Esophagus (tissue), 2 donors: ENCODE data around the gene SPEG. TPM values are rescaled to one million over a fixed set of nuclear protein-coding genes. Genes with fewer than 3 reads are reported as not detected.

ENCODE experiments used
- H3K27ac ChIP-seq, 2 donors: one replicate each; pipeline ENCODE4 v1.5.1; 2013; ENCODE audit warnings: low read depth in 2 of 2, mild to moderate bottlenecking in 2 of 2, inconsistent platforms in 1 of 2, low read length in 1 of 2, moderate library complexity in 1 of 2
- H3K27me3 ChIP-seq, 2 donors: one replicate each; pipeline ENCODE4 v1.6.1; 2013; ENCODE audit warnings: low read length in 2 of 2, control low read depth in 1 of 2, mild to moderate bottlenecking in 1 of 2; ENCODE audit not compliant: insufficient read depth in 2 of 2, control insufficient read depth in 1 of 2
- H3K36me3 ChIP-seq, 2 donors: one replicate each; pipeline ENCODE4 v1.6.1; 2013; ENCODE audit warnings: low read length in 1 of 2; ENCODE audit not compliant: control insufficient read depth in 2 of 2, insufficient read depth in 2 of 2
- H3K4me1 ChIP-seq, 2 donors: one replicate each; pipeline ENCODE4 v1.6.1; 2013; ENCODE audit warnings: low read length in 1 of 2; ENCODE audit not compliant: control insufficient read depth in 2 of 2, insufficient read depth in 2 of 2
- H3K4me3 ChIP-seq, 2 donors: one replicate each; pipeline ENCODE4 v1.5.1; 2013; ENCODE audit warnings: low read length in 2 of 2, mild to moderate bottlenecking in 2 of 2, low read depth in 1 of 2, moderate library complexity in 1 of 2
- H3K9me3 ChIP-seq, 2 donors: one replicate each; pipeline ENCODE4 v1.6.1; 2013; ENCODE audit warnings: mild to moderate bottlenecking in 2 of 2, low read depth in 1 of 2, low read length in 1 of 2, moderate library complexity in 1 of 2; ENCODE audit not compliant: control insufficient read depth in 2 of 2, insufficient read depth in 1 of 2
- WGBS, 2 donors: extraction: QIAGEN DNeasy Blood & Tissue Kit; methylation state at CpG; one replicate each; pipeline ENCODE4 v1.1.7; 2013; 5-methylcytosine and 5-hydroxymethylcytosine counted together
- polyA plus RNA-seq, 2 donors: library from polyadenylated mRNA; stranded (reverse); fragments of 200-250 nt; gene quantifications; one replicate each; pipeline ENCODE4 v1.2.3, GENCODE V29; 2013
- donor health status: healthy with polysubstance abuse.
- donor health status: Bipolar disorder and iron deficiency.

SPEG gene
- polyA plus RNA-seq, 2 donors = 22.3 to 37.7 TPM

DNA sequence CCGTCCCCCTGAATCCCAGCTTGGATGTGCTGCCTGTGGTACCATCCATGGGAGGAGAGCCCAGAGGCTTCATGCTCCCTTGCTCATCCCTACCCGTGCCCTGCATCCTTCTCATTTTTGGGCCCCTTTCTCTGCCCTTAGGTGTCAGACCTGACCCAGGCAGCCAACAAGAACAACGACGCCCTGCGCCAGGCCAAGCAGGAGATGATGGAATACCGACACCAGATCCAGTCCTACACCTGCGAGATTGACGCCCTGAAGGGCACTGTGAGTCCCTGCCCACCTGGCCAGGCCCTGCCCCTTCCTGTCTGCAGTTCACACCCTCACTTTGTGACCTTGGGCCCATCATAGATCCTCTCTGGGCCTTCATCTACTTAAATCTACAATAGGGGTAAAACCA, 14.0 kb upstream of the SPEG start:
- peaks cover 4 to 5% of the 10 kb centered on the region in 2 donors for H3K4me1 ChIP-seq
- no peaks in the 10 kb centered on the region for H3K27me3 ChIP-seq
- H3K27ac ChIP-seq = peak overlapping the region in 1 of 2 donors; percentile 75
- no peaks in the 10 kb centered on the region for H3K36me3 ChIP-seq
- peak overlapping the region; percentile 12 to 40 for H3K4me3 ChIP-seq
- H3K9me3 ChIP-seq = no peaks in the 10 kb centered on the region
- WGBS, 2 donors = 80 to 81% methylated on average over 8 of the region's 8 CpGs

DNA sequence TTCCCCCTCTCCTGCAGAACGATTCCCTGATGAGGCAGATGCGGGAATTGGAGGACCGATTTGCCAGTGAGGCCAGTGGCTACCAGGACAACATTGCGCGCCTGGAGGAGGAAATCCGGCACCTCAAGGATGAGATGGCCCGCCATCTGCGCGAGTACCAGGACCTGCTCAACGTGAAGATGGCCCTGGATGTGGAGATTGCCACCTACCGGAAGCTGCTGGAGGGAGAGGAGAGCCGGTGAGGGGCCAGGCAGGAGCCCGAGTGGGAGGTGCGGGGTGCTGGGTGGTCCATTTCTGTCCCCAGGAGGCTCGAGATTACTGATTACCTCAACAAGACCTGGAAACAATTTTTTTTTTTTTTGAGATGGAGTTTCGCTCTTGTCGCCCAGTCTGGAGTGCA, 13.3 kb upstream of the SPEG start:
- no peaks in the 10 kb centered on the region for H3K36me3 ChIP-seq
- H3K4me3 ChIP-seq = peak overlapping the region; percentile 17 to 40
- no peaks in the 10 kb centered on the region for H3K27me3 ChIP-seq
- peaks cover 4 to 5% of the 10 kb centered on the region in 2 donors for H3K4me1 ChIP-seq
- WGBS, 2 donors = 81% methylated on average over 17 of the region's 17 CpGs
- H3K9me3 ChIP-seq = no peaks in the 10 kb centered on the region
- H3K27ac ChIP-seq = peak overlapping the region in 1 of 2 donors; percentile 40

DNA sequence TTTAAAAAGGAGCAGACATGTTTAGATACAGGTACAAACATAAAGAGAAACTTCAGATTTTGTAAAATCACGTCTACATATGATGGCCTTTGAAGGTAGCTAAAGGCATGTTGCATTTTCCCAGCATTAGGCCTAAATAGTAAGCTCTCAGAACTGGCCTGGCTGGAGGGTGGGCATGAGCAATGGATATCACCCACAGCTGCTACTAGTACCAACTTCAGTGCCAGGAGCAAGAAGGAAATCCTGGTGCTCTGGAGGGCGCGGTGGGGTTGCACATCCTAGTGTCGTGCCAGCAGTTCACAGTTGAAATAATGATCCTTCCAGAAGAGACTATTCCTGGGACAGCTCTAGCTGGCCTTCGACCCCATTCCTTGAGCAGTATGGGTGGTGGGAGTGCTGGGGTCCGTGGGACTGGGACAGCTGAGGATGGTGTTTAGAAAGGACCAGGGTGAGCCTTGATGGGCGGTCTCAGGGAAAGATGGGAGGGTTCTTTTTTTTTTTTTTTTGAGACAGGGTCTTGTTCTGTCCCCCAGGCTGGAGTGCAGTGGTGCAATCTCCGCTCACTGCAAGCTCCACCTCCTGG, 11.6 kb upstream of the SPEG start:
- H3K4me3 ChIP-seq = no peak overlapping the region
- no peaks in the 10 kb centered on the region for H3K27me3 ChIP-seq
- WGBS, 2 donors = 78% methylated on average over 8 of the region's 8 CpGs
- H3K4me1 ChIP-seq = peaks cover 4 to 5% of the 10 kb centered on the region in 2 donors
- no peaks in the 10 kb centered on the region for H3K9me3 ChIP-seq
- peak overlapping the region; percentile 19 to 39 for H3K27ac ChIP-seq
- H3K36me3 ChIP-seq = no peaks in the 10 kb centered on the region

DNA sequence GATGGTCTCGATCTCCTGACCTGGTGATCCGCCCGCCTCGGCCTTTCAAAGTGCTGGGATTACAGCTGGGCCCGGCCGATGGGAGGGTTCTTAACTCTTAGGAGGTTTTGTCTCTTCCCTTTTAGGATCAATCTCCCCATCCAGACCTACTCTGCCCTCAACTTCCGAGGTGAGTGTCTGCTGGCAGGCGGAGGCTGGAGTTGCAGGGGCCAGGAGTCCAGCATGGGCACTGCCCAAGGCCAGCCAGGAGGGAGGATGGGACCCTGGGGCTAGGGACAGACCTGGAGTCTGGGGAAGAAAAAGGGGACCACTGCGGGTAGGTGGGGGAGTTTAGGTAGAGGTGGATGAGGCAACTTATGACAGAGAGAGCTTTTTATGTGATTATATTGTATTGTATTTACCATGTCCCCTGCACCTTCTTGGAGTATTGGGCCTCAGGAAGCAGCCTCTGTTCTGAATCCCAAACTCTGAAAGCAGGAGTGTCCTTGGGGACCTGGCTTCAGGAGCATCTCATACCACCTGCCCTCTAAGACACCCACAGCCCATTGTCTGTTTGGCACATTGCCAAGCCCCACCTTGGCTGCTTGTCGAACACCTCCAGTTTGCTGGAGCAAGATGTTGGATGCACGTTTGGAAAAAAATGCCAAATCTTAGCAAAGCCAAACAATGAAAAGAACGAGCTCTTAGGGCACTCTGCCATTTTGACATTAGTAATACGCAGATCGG, 10.8 kb upstream of the SPEG start:
- no peak overlapping the region for H3K4me3 ChIP-seq
- H3K9me3 ChIP-seq = no peaks in the 10 kb centered on the region
- peaks cover under 1 to 2% of the 10 kb centered on the region in 2 donors for H3K4me1 ChIP-seq
- H3K27ac ChIP-seq = peak overlapping the region; percentile 22 to 29
- no peaks in the 10 kb centered on the region for H3K27me3 ChIP-seq
- H3K36me3 ChIP-seq = no peaks in the 10 kb centered on the region
- 58 to 69% methylated on average over 14 of the region's 14 CpGs for WGBS, 2 donors

DNA sequence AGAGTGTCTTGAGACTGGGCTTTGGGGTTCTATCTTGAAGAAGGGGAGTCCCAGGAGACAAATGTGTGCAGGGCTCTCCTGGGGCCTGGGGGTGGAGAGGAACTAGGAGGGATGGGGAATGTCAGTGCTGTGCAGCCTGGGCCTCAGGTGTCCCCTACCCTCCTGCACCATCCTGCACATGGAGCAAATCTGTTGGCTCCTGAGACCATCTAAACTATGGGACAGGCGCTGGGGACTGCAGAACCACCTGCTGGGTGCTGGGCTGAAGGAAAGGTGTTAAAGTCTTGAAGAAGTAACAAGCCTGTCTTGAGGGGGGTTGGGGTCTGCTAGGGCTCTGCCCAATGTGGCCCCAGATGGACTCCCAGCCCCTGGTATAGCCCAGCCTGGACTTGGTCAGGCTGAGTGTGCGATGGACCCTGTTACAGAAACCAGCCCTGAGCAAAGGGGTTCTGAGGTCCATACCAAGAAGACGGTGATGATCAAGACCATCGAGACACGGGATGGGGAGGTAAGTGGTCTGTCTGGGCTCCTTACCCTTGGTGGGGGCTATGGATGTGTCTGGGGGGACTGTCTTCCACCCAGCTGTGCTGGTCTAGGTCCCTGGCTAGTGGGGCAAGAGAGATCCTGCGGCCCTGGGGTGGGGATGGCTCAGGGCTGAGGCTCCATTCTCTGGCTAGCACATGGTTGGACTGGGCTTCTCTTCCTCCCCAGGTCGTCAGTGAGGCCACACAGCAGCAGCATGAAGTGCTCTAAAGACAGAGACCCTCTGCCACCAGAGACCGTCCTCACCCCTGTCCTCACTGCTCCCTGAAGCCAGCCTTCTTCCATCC, 9.2 kb upstream of the SPEG start:
- no peaks in the 10 kb centered on the region for H3K36me3 ChIP-seq
- no peak overlapping the region for H3K4me3 ChIP-seq
- H3K4me1 ChIP-seq = no peaks in the 10 kb centered on the region
- peak overlapping the region; percentile 9 to 38 for H3K27ac ChIP-seq
- 80 to 87% methylated on average over 8 of the region's 8 CpGs for WGBS, 2 donors
- no peaks in the 10 kb centered on the region for H3K27me3 ChIP-seq
- no peaks in the 10 kb centered on the region for H3K9me3 ChIP-seq

DNA sequence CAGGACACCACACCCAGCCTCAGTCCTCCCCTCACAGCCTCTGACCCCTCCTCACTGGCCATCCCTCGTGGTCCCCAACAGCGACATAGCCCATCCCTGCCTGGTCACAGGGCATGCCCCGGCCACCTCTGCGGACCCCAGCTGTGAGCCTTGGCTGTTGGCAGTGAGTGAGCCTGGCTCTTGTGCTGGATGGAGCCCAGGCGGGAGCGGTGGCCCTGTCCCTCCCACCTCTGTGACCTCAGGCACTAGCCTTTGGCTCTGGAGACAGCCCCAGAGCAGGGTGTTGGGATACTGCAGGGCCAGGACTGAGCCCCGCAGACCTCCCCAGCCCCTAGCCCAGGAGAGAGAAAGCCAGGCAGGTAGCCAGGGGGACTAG, 8.6 kb upstream of the SPEG start:
- no peaks in the 10 kb centered on the region for H3K27me3 ChIP-seq
- no peaks in the 10 kb centered on the region for H3K4me1 ChIP-seq
- H3K4me3 ChIP-seq = no peak overlapping the region
- 79 to 82% methylated on average over 7 of the region's 7 CpGs for WGBS, 2 donors
- H3K9me3 ChIP-seq = no peaks in the 10 kb centered on the region
- peak overlapping the region in 1 of 2 donors; percentile 38 for H3K27ac ChIP-seq
- no peaks in the 10 kb centered on the region for H3K36me3 ChIP-seq

DNA sequence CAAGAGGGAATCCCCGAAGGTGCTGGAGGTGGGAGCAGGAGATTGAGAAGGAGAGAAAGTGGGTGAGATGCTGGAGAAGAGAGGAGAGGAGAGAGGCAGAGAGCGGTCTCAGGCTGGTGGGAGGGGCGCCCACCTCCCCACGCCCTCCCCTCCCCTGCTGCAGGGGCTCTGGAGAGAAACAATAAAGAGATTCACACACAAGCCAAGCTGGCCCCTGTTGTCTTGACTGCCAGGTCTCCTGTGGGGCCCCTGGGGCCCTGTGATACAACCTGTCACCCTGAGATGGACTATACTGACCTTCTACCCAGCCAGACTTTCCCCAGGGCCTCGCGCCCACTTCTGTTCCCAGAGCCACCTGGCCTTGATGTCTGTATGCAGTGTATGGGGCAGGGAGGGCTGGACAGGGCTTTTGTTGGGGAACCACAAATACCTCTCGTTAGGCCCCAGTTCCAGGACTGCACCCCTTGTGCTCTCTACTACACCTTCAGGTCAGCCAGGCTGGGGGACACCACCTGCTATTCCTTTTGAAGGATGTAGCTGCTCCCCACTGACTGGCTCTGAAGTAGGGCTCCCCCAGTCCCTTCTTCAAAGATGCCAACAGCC, 8.0 kb upstream of the SPEG start:
- no peaks in the 10 kb centered on the region for H3K4me1 ChIP-seq
- H3K36me3 ChIP-seq = no peaks in the 10 kb centered on the region
- H3K27ac ChIP-seq = peak overlapping the region in 1 of 2 donors; percentile 38
- H3K4me3 ChIP-seq = no peak overlapping the region
- no peaks in the 10 kb centered on the region for H3K9me3 ChIP-seq
- 81 to 85% methylated on average over 7 of the region's 7 CpGs for WGBS, 2 donors
- H3K27me3 ChIP-seq = no peaks in the 10 kb centered on the region

DNA sequence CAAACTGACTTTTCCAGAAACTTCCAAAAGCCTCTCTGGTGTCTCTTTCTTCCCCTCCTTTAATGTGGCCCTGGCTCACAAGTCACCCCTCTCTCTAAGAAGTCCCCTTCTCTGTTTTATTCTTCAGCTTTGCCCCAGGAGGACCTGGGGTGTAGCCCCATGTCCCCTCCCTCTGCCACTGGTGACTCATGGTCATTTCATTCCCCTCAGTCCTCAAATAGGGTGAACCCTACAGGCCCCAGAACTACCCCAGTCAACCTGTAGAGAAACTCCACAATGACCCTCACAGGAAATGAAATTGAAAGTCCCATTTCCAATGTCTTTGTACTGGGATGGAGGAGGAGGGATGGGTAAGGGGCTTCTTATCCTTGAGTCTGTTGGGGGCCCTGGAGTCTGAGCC, 6.2 kb upstream of the SPEG start:
- no peaks in the 10 kb centered on the region for H3K9me3 ChIP-seq
- no peak overlapping the region for H3K4me3 ChIP-seq
- H3K27me3 ChIP-seq = no peaks in the 10 kb centered on the region
- H3K36me3 ChIP-seq = no peaks in the 10 kb centered on the region
- H3K27ac ChIP-seq = peak overlapping the region; percentile 36 to 40
- H3K4me1 ChIP-seq = no peaks in the 10 kb centered on the region

DNA sequence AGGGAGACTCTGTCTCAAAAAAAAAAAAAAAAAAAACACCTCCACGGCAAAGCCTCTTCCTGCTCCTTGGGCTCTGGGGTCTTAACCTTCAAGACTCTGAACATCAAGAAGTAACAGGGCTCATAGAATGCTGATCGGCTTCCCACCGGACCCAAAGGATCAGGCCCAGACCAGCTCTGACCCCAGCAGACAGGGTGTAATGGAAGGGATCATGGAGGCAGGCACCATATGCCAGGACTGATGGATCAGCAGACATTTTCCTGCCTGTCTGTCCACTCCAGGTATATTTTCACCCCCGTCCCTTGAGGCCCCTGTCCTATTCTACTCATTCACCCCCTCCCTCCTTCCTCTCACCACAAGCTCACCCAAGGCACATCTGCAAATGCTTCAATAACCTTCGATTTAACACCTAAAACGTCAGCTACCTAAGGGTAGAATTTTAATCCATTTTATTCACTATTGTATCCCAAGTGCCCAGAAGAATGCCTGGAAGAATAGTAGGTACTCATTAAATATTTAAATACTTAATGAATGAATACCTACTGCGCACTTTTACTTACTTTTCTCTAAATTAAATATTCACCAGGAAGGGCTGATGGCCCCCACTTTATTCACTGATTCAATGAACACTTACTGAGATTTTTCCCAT, 4.6 kb upstream of the SPEG start:
- Histone ChIP-seq H3K4me3 (no peak overlapping the region), H3K9me3 (no peaks in the 10 kb centered on the region), H3K36me3 (no peaks in the 10 kb centered on the region), H3K27me3 (no peaks in the 10 kb centered on the region), H3K4me1 (no peaks in the 10 kb centered on the region), H3K27ac (peak overlapping the region; percentile 33 to 50)
- WGBS, 2 donors = 89% methylated on average over 7 of the region's 7 CpGs
